ENCODE results near the gene PRRT1. TPM values are rescaled to one million over a fixed set of nuclear protein-coding genes. Genes with fewer than 3 reads are reported as not detected.
"Not testable (repeated sequence)": the region's sequence is repeated elsewhere in the genome, so short reads cannot be mapped to it uniquely, and the experiment has no call there.

PRRT1 gene
- total RNA-seq, 1 experiment from 2014 or later = 0.37 TPM

DNA sequence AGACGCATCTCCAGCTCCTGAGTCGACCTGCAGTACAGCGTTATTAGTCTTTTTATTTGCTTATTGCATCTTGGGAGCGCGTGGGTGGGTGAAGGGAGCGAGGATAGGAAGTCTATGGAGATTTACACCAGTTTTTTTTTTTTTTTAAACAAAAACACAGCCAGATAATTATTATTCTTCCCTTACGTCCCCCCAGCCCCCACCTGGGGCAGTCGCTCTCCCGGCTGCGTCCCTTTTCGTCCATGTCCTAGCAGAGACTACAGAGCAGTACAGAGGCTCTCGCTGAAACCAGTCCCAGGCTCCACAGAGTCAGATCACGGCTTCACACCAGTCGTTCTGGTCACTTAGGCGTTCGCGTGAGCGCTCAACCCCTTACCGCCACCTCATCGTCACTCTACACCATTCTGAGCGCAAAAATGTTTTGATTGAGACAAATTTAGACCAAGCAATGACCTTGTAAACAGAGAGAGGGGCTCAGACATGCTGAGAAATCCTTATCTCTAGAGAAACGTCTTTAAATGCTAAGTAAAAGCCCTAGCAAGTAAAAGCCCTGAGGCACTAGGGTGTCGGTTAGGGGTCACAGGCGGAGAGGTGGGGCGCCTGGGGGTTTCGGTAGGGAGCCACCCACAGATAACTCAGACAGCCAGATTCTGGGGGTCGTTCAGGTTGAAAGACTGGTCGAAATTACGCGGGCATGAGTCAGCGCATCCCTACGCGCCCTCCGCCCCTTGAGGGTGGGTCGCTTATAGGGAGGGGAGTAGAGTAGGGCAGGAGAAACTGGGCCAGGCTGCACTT is 1.2 kb upstream of the PRRT1 start:
- DNase-seq (ENCODE audit: extremely low read depth, low read depth) = peak; percentile 13

DNA sequence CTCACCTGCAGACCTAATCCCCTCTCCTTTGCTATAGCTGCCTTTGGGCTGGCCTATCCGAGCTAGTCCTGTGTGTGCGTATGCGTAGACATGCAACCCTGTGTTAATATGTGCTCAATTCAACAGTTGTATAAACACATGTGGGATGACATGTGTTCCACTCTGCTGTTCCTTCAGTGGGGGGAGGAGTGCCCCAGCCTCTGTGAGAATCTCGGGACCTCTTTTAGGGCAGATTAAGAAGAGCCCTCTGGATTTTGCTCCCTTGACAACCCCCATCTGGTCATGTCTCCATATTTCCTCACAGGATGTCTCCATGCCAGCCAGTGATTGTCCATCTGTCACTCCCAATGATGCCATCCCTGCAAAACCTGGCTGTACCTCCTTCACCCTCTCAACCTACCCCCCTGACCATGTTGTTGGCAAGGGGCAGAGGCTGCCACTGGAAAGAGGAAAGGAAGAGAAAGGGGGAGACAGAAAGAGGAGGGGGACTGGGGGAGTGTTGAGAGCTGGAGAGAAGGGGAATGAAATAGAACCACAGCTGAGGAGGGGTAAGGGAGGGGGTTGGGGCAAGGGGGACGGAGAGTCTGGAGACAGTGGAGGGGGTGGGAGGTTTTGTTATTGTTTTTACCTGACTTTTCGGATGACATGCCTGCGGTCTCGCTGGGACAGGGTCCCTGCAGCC is 417 bp downstream of the PRRT1 start:
- DNase-seq (ENCODE audit: extremely low read depth, low read depth) = no peak

DNA sequence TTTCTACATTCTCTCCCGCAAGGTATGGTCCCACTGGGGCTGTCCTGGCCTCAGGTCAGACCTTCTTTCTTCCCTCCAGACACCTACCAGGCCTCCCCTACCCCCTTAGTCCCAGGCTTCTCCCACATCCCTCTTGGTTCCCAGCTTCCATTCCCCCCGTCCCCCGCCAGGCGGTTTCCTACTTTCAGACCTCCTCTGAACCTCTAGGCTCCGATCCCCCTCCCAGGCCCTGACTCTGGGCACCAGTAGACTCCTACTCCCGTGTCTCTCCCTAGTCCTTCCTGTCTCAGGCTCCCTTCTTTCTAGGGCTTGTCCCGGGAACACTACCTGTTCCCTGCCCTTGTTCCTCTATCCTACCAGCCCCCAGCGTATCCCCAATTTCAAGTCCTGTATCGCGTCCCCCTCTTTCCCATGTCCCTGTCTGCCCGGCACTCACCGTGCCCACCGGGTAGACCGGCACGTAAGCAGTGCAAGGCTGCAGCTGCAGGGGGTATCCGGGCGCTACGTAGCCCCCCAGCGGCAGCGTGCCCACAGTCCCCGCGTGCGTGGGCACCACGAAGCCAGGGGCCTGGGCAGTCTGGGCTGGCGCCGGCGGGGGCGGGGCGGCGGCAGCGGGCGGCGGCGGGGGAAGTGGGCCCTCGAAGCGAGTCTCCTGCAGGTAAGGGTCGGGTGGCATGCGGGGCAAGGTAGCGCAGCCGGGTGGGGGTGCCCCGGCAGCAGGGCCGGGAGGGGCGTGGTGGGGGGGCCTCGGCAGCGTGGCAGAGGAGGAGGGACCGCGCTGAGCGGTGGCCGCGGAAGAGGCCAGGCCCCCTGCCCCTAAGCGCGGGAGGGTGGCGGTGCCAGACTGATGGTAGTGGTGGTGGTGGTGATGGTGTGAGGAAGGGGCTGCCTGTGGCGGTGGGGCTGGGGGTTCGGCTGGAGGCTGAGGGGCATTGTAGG is 1.5 kb downstream of the PRRT1 start:
- no peak for DNase-seq (ENCODE audit: extremely low read depth, low read depth)

DNA sequence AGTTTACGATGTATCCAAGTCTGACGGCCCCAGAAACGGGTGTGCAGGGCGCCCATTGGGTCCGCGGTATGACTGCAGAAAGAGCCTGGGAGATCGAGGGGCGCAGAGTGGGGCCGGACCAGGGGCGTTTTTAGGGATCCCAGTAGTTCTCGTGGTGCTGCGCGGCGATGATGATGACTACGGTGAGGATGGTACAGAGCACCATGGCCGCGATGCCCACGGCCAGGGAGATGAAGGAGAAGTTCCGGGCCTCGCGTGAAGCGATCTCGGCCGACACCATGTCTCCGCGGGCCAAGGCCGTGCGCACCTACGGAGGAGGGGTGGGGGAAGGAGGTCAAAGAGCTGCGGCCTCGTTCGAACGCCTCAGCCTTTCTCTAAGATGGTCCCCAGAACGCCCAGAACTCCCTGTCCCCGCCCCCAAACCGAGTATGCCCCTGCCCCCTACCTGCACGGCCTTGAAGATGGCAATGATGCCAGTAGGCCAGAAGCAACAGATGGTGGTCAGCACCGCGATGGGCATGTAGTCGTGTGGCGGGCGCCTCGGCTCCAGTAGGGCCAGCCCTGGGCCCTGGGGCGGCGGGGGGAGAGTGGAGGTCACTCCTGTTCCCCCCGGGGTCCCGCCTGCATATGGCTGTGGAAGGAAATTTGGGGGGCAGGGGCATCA is 2.5 kb downstream of the PRRT1 start:
- DNase-seq (ENCODE audit: extremely low read depth, low read depth) = no peak

DNA sequence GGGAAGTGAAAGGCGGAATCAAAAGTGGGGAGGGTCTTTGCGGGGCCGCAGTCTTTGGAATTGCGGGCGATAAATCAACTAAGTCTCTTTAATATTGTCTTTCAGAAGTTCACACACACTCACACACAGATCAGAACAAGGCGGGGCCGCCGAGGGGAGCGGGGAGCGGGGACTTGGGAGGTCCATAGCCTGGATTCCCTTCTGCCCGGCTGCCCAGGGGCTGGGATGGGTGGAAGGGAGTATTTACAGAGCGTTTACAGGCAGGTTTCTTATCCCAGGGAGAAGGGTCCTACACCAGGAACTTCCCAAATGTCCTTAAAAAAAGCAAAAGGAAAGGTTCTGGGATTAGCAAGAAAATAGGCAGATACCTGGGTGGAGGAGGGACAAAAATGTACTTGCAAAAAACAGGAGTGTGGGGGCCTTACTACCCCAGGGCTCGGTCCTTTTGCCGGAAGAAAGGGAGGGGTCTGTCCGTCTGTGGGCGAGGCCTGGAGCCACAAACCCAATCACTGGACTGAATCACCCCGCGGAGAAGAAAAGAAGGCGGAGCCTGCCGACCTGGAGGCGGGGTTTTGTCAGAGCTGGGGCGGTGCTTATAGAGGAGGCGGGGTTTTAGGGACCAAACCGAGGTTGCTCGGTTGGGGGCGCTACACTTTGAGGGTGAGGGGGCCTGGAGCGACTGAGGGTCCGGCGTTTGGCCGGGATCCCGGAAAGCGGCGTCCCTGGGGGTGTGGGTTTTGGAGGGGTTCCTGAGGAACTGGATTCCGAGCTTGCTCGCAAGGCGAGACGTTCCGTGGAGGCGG is 3.2 kb downstream of the PRRT1 start:
- no peak for DNase-seq (ENCODE audit: extremely low read depth, low read depth)

DNA sequence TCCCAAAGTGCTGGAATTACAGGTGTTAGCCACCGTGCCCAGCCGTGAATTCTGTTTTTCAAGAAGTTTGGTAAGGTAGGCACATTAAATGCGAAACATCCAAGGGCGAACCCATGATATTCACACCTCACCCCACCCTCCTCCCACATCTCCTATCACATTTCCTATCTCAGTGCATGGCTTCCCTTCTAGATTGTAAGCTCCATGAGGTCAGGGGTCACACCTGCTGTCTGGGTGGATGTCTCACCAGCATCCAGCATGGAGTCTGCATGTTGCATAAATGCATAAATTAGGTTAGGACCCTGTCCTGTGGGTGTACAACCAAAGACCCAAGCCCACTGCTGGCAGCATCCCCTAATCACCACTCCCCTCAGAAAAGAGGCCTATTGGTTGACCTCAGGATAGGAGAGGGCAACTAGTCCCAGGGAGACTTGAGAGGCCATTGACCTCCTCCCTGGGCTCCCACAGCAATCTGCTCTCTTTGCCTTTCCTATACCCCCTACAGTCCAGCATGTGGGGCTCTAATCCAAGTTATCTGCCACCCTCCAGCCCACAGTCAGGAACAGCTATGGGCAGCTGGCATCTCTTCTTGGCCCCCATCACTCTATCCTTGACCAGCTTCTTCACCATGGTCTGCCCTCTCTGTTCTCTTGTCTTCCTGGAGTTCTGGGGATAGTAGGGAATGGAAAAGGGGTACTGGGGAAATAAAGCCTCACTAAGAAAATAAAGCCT is 4.2 kb downstream of the PRRT1 start:
- DNase-seq (ENCODE audit: extremely low read depth, low read depth) = no peak

DNA sequence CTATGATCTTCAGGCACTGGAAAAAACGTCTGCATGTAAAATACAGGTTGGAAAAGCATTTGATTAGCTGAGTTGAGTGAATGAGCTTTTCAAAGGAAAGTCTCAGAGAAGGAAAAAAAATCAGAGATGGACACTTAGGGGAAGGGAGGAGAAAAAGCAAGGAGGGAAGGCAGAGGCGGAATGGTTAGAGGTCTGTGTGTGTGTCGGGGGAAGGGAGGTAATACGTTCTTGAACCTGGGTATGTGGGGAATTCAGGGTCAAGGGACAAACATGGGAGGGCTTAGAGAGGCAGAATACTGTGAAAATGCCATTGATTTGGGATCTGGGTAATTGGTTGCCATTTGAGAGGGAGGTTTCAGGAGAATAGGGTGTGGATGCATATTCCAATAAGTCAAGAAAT is 5.1 kb downstream of the PRRT1 start:
- DNase-seq (ENCODE audit: extremely low read depth, low read depth) = no peak

DNA sequence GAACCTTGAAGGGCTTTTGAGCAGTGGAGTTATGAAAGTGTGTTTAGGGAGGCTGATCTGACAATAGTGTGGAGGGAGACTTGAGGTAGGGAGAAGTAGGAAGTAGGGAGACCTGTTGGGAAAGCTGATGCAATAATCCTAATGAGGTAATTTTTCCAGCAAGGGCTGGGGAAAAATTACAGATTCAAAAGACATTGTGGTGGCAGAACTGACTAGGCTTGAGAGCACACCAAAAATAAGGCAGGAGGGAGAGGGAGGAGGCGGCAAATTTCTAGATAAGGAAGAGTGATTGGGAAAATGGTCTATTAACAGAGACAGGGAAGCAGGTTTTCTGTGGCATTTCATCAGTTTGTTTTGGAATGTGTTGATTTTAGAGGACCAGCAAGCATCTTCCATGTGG is 5.5 kb downstream of the PRRT1 start:
- DNase-seq (ENCODE audit: extremely low read depth, low read depth) = no peak

DNA sequence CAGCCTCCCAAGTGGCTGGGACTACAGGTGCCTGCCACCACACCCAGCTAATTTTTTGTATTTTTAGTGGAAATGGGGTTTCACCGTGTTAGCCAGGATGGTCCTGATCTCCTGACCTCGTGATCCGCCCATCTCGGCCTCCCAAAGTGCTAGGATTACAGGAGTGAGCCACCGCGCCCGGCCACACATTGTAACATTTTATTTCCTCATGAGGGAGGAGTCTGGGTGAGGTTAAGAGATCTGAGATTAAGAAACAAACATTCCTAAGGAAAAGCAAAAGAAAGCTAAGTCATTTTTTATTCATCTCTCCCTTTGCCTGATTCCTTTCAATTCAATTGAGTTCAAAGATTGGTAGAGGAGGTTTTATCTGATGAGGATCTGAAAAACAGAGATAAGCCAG is 7.5 kb downstream of the PRRT1 start:
- not testable (repeated sequence) for DNase-seq (ENCODE audit: extremely low read depth, low read depth)

DNA sequence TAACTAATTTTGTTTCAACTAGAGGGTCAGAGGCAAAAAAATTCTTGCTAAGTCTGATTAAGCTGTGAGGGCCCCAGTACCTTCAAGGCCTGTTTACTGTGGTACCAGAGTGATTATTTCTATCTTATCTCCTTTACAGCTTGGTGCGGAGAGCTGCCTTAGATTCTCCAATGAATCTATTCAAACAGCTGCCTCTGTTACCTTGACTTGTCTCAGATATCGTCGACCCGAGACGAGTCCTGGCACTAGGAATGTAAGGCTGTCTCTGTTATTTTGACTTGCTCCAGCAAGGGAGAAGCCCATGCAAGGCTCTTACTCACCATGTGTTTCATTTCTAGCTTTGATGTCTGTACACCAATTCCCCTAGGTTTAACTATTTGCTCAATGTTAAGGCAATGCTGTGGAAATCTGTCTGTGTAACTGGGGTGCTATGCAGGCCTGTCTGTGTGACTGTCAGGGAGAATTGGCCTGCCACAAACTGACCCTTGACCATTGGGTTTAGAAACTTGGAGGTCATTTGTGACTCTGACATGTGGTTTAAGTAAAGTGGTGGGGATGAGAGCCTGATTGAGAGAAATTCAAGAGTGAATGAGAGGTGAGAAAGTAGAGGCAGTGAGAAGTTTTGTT is 11.2 kb downstream of the PRRT1 start:
- DNase-seq (ENCODE audit: extremely low read depth, low read depth) = no peak

DNA sequence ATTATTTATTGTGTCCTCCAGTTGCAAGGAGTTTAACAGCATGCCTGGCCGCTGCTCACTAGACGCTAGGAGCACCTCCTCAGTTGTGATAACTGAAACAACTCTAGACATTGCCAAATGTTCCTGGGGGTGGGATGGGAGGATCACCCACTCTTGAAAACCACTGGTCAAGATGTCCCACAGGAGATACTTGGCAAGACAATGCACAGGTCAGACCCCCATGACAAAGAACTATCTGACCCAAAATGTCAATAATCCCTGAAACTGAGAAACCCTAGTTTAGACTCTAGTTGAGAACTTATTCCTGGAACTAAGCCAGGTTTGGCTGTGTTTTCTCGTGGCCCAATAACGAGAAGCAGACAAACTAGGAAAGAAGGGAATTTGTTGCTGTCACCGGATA is 12.1 kb downstream of the PRRT1 start:
- DNase-seq (ENCODE audit: extremely low read depth, low read depth) = no peak

DNA sequence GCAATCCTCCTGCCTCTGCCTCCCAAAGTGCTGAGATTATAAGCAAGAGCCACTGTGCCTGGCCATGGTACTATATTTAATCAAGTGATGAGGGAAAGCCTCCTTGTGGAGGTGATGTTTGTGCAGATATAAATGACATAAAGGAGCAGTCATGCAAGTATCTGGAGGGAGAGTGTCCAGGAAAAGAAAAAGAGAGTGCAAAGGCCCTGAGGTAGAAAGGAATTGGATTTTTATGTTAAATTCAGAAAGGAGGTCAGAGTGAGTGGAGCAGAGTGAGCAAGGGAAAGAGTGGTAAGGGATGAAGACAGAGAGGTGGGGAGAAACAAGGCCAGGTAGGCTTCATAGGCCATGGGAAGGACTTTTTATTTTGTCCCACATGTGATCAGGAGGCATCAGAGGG is 14.3 kb downstream of the PRRT1 start:
- DNase-seq (ENCODE audit: extremely low read depth, low read depth) = no peak

DNA sequence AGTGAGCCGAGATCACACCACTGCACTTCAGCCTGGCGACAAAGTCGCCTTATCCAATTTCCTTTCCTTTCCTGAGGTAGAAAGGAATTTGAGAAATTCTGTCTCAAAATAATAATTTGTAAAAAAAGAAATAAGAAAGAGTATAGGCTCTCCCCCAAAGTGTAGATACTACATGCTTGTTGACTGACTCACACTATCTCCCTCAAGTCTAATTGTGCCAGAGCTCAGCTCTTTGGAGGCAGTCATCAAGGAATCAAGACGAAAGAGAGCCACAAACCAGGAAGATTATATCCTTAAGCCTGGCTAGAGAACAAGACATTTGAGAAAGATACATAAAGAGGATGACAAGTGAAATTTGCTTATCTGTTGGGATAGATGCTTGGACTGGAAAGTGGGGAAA is 18.0 kb downstream of the PRRT1 start:
- DNase-seq (ENCODE audit: extremely low read depth, low read depth) = no peak

DNA sequence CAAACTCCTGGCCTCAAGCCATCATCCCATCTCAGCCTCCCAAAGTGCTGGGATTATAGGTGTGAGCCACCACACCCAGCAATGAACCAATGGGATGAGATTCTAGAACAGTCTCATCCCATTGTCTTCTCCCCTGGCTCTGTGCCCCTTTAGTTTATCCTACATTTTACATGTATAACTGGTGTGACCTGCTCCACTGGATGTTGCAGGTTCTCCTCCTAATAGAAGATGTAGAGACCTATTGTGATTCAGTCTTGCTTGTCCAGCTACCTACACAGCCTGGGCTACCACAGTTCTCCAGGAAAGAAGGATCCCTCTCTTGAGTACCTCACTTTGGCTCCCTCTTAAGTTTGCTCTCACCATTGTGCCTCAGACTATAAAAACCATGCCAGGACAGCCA is 19.6 kb downstream of the PRRT1 start:
- no peak for DNase-seq (ENCODE audit: extremely low read depth, low read depth)

DNA sequence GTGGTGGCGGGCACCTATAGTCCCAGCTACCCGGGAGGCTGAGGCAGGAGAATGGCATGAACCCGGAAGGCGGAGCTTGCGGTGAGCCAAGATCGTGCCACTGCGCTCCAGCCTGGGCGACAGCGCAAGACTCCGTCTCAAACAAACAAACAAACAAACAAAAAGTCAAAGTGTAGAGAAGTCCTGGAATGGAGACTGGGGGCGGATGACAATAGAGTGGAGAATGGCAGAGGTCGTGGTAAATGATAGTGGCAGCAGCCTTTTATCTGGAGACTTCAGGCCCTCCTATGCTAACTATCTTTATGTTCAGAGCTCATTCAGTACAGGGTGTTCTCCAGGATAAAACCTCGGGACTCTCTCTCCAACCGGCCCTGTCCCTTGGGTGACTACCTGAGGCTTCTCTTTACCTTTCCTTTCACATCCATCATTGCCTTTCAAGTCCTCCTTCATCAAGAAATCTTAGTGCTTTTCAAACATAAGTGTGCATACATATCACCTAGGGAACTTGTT is 20.2 kb downstream of the PRRT1 start:
- DNase-seq (ENCODE audit: extremely low read depth, low read depth) = no peak

DNA sequence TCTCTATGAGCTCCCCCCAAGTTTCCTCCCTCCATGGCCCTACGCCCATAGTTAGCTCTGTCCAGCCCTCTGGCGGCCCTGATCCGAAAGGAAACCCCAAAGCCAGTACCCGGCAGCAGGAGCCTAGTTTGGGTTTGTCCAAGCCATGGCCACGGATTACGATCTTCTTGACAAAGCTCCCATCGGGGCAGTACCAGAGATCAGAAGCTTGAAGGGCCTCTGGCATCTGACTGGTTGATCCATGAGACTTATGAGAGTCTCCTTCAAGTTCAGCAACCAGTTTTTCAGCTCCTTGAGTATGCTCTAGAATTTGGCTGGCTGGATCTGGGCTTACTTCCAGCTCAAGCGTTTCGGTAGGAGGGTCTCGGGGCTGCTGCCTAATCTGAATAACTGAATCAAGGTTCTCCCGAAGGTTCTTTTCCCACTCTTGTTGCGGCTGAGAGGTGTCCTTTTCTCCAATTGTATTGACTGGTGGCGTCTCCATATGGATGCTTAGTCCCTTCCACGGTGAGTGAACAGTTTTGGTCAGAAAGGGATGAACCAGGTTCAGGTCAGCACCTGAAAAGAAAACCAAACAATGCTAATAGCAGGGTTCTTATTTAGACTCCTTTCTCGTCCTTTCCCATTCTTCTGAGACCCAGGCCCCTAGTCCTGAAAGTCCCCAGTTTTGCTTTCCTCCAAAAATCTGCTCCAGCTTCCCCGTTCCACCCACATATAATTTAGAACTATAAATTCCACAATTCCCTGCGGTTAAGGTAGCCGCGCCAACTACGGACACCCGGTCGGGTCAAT is 22.2 kb downstream of the PRRT1 start:
- DNase-seq (ENCODE audit: extremely low read depth, low read depth) = no peak

DNA sequence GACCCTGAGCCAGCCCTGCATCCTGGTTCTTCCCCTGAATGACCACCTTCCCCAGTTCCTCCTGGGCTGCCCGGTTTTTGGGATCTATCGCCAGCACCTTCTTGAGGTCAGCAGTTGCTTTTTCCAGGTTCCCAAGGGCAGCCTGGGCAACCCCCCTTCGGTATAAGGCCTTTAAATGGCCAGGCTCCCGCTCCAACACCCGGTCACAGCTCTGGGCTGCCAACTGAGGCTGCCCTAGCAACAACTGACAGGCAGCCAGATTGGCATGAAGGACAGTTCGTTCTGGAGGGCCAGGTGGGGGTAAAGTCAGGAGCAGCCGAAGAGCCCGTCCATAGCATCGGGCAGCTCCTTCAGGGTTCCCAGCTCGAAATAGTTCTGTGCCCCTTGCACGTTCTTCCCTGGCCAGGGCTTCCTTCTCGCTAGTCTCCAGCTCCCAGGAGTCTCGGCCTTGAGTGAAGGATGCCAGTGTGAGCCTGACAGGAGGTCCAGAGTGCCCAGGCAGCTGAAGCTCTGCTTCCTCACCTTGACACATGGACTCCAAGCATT is 22.9 kb downstream of the PRRT1 start:
- DNase-seq (ENCODE audit: extremely low read depth, low read depth) = no peak
